GM19463 (cell line): Measurements from ENCODE around the gene ZCCHC24.

Source experiments
- ATAC-seq: cut with Tn5 transposase; IDR thresholded peaks from one replicate; pipeline ENCODE4 v1.9.1; 2021; ENCODE audit warnings: mild to moderate bottlenecking, moderate library complexity; ENCODE audit not compliant: unreplicated experiment

The ZCCHC24 gene

DNA sequence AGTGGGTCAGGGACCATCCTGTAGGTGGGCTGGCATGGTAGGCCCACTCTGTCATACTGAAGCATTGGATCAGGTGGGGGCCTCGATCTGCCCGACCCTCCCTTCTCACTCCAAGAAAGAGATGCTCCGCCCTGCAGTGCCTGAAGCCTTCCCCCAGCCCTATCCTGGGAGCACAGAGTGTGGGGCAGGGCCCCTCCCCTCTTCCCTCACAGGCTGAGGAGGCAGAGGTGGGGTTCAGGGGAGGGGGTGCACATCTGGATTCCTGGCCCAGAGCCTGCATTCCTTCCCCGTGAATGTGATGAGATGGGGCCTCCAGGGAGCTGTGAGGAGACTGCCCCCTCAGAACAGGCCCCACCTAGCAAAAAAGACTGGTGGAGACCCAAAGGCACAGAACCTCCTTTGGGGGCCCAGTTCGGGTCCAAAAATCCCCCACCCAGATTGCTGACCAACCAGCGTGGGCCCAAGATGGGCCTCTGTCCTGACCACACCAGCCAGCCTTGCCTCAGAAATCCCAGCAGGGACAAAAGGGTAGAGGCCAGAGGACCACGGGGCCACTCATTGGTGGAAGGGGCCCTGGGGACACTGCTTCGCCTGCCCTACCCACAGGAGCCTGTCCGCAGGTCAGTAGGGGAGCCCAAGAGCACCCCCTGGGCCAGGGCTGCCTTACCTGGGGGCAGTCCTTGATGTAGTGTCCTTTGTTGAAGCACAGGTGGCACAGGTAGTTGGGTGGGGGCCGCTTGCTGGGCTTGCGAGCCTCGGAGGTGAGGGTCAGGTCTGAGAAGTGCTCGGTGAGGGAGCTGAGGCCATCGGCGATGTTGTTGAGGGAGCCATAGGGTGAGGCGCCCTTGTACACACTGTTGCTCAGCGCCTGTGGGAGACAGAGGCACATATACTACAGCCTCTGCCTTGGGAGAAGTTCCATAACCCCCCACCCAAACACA, 13.3 kb downstream of the ZCCHC24 start:
- no peak for ATAC-seq

DNA sequence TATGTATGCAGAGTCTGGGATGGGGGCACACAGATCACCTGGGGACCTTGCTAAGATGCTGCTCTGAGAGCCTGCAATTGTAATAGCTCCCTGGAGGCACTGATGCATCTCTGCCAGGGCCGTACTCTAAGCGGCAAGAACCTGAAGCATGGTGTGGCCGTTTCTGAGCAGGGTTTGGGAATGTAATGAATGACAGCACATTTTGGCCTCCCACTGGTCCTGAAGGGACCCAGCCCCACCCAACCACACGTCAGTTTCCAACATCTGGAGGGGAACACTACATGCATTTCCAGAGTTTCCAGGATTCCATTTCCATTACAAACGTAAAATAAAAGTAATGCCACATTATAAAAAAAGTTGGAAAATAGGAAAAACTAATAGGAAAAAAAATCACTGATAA, 14.0 kb downstream of the ZCCHC24 start:
- ATAC-seq = no peak

DNA sequence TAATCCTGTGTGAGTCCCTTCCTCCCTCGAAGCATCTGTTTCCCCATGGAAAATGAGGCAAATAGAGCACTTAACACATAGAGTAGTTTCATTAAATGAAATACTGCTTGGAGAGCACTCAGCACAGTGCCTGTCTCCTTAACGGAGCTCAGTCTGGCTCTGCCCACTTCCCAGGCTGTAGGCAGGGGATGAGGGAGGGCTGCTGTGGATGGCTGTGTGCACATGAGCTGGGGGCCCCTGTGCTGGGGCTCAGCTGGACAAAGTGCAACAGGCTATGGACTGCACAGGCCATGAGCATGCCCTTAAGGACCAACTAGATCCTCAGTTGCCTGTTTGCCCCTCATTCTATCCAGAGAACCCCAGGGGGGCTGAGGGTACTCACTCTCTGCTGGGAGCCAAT, 14.5 kb downstream of the ZCCHC24 start:
- no peak for ATAC-seq

DNA sequence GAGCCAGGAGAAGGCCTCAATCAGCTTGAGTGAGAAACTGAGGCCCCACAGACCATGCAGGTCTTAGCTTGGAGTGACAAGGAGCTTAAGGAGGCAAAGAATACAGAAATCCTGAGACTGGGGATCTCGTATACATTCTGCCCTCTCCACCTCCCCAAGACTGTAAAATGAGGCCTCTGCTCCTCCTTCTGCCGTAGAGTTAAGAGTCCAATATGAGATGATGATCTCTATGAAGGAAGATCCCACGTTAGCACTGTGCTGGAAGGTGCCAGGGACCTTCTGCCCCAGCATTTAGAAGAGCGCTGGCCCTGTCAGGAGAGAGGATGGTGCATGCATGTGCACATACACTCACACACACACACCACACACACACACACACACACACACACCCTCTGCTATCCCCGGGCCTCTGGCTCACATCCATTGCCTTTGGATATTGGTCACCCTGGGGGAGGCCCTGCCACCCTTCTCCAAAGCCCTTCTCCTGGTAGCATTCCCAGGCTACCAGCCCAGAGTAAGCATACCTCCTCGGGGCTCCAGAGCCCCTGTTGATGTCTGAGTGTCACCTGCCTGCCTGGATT, 15.0 kb downstream of the ZCCHC24 start:
- ATAC-seq = no peak

DNA sequence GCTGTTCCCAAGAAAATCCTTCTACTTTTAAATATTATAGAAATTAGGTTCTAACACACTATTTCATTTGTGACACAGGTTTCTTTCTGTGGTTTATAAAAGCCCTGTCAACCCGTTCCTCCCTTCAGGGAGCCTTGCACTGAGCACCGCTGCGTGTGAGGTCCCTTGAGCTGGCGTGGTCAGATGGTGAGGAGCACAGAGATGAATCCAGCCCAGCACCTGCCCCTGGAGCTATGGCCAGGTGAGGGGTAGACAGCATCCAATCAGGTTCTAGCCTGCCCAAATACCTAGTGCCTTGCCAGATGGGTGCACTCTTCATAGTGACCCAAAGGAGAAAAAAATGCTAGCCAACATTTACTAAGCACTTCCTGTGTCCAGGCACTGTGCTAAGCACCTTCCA, 15.7 kb downstream of the ZCCHC24 start:
- ATAC-seq = no peak

DNA sequence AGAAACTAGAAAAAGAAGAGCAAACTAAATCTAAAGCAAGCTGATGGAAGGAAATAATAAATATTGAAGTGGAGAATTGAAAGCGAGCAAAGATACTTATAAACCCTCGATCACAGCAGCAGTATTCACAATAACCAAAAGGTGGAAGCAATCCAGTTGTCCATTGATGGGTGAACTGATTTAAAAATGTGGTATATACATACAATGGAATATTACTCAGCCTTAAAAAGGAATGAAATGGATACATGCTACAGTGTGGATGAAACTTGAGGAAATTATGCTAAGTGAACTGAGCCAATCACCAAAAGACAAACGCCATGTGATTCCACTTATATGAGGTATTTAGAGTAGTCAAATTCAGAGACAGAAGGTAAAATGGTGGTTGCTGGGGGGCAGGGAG, 17.5 kb downstream of the ZCCHC24 start:
- ATAC-seq = no peak

DNA sequence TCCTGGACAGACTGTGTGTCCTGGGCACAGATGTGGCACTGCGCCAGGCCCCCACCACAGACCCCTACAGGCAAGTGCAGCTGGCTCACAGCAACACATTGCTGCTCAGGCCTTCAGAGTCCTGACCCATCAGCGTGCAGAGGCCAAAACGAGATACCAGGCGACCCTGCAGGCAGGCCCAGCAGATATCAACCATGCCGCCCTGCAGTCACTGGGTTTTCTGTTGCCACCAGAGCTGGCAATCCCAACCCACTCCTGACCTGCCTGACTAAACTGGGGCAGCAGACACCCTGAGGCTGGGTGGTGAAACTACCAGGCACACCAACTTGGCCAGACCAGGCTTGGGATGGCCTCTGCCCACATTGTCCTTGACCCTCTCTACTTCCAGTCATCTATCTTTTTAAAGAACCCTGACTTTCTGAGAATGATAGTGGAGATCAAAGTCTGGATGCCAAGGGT, 20.3 kb downstream of the ZCCHC24 start:
- no peak for ATAC-seq

DNA sequence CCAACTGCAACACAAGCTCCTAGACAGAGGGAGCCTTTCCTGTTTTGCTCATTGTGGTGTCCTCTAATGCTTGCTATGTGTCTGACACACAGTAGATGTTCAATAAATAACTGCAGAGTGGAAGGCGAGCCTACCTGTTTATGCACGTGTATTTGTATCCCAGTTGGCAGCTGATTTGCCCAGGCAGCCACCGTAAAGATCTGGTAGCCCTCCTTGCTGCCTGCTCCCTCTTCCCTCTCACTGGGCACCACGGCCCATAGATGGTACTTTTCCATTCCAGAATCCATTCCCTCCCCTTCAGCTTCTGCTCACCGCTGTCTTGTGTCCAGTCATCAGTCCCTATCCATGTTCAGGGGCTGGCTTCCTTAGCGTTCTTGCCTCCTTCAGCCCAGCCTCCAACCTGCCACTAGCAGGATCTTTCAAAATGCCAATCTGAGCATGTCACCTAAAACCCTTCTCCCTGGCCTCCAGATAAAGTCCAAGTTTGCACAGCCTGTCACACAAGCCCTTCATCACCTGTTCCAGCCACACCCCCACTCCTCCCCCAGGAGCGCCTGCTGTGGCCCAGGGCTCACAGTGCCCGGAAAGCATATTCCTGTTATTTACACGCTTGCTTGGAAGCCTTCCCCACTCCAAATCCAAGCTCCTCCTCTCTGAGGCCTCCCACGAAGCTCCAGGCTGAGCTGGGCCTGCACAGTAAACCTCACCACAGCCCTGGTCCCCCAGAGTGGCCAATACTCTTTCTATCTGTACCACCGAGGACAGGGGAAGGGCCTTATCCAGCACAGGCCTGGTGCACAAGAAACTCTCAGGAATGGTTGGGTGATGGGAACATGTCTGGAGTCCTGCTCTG, 21.0 kb downstream of the ZCCHC24 start:
- ATAC-seq = no peak

DNA sequence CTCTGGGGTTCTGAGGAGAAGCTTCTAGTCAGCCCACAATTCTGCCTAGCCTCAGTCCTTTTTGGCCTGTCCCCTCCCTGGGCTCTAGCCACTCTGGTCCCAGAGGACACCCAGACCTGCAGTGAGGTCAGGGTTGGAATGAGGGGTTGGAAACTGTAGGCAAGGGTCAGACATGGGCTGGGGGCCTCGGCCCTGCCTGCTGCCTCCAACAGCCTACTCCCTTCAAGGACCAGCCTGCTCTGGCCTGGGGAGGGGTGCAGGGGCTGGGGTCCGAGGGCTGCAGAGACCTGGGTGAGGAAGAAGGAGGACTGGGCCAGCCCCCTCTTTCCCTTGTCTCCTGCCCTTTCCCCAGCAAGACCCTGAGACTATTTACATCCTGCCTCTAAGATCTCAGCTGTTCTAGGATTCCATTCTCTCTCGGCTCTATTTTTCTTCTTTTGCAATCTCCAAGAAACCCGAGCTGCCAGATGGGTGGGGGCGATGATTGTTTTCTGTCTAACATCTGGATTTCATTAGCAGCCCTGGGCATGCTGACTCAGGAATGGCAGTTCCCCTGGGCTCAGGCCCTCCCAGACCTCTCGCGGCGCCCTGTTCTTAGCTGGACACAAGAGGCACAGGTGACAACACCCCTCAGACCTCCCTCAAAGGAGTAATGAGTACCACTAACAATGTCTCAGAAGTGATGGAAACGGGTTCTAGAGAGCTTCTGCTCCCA, 23.1 kb downstream of the ZCCHC24 start:
- ATAC-seq = no peak

DNA sequence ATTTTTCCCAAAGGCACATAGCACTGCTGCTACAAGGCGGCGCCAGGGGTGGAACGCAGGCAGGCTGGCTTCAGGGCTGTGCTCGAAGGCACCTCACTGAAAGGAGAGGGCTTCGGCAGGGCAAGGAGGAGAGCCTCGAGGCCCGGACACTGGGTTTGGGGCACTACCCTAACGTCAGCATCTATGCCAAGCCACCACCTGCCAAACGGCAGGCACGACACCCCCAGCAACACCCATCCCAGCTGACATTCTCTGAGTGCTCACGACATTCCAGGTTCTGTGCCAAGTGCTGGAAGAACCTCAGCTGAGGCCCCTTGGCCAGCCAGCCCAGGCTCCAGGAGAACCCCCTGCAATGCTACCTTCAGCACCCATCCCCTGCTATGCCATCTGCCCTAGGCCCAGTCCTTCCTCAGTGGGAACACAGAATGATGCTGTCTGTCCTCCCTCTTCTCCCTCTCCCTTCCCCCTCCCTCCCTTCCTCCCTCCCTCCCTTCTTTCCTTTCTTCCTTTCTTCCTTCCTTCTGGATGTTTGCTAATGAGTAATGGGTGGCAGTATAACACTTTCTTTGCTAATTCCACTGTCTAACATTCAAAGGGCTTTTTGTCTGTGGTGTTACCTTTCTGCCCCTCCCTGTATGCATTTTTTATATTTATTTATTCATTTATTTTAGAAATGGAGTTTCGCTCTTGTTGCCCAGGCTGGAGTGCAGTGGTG, 24.3 kb downstream of the ZCCHC24 start:
- ATAC-seq = no peak

DNA sequence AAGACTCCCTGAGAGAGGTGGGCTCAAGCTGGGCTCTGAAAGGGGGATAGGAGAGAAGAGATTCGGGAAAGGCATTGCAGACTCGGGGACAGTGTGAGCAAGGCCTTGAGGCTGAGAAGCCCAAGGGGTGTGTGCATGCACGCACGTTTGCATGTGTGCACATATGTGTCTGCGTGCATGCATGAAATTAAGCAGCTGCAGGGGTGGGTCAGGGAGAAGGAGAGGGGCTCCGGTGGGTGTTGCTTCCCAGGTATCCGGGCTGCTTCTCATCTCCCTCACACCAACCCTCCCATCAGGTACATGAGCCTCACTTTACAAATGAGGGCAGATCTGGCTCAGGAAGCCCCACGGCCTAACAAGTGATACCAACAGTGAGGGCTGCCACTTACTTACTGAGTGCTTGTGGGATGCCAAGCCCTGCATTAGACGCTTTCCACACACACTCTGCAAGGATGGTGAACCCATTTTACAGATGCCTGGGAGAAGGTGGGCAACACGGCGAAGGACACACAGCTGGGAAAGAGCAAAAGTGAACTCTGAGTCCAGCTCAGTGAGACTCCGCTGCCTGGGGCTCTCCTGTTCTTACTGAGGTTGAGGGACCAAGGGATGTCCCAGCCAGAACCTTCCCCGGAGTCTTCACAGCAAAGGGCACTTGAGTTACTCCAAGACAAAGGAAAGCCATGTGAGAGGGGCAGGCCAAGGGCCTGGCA, 26.4 kb downstream of the ZCCHC24 start:
- no peak for ATAC-seq

DNA sequence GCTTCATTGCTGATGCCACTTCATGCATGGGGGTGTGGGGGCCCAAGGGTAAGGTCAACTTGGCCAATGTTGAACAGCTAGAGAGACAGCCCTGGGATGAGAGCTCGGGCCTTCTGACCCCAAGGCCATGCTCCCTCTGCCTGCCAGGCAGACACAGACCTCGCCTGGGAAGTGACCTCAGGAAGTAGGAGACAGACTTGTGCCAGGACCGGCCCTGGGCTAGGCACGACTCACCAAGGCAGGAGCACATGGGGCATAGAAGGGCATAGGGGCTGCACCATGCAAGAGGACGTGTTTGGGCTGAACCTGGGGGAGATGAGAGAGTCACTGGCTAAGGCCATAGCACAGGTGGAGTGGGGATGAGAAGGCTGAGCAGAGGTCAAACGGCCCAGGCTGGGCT, 27.1 kb downstream of the ZCCHC24 start:
- no peak for ATAC-seq

DNA sequence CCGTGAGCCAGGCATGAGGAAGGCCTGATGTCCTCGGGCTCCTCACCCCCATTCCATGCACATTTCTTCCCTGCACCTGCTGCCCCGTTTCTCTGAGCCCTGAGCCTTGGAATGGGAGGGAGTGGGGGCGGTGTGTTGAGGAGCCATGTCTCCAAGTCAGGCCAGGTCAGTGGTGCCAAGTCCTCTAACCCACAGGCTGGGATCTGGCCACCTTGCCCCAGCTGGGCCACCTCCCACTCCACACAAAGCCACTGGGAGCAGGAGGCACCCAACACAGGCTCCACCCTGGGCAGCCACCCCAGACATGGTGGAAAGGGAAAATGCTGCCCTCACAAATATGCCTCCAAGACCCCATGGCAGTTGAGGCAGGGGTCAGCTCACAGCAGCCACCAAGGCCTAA, 27.7 kb downstream of the ZCCHC24 start:
- no peak for ATAC-seq

DNA sequence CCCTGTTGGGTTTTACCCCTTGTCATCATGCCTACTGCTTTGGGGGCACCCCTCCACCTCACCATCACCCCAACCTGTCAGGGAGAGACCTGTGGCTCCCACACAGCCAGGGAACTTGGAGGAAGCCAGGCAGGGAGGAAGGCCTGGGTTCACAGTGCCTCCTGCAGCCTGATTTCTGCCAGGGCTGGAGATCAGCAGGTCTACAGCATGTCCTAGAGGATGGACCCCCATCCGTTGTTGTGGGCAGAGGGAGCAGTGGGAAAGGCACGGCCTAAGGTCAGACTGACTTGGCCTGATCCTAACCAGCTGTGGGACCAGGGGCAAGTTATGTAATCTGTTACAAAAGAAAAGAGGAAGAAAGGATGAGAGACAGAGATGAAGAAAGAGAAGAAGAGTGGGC, 28.2 kb downstream of the ZCCHC24 start:
- ATAC-seq = no peak

DNA sequence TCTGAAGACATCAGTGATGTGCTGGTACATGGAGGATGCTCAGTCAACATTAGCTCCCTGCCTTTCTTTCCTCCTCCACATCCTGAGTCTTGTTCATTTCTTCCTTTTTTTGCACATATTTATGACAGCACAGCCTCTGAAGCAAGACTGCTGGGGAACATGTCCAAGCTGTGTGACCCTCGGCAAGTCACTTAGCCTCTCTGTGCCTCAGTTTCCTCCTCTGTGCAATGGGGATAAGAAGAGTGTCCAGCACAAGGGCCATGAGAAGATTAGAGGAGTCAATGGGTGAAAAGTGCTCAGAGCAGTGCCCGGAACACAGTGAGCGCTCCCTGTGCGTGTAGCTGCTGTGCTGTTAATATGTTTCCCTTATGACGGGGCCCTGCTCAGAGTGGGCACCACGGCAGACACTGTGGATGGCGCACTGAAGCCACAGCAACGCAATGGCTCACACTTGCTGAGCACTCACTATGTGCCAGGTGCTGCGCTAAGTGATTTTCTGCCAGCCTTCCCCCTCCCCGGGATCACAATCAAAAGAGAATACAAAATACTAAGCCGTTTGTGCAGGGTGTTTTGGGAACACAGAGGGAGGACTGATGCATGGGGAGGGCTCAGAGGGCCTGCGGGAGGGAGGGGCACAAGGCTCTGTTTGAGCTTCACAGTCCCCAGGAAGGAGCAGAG, 28.7 kb downstream of the ZCCHC24 start:
- no peak for ATAC-seq

DNA sequence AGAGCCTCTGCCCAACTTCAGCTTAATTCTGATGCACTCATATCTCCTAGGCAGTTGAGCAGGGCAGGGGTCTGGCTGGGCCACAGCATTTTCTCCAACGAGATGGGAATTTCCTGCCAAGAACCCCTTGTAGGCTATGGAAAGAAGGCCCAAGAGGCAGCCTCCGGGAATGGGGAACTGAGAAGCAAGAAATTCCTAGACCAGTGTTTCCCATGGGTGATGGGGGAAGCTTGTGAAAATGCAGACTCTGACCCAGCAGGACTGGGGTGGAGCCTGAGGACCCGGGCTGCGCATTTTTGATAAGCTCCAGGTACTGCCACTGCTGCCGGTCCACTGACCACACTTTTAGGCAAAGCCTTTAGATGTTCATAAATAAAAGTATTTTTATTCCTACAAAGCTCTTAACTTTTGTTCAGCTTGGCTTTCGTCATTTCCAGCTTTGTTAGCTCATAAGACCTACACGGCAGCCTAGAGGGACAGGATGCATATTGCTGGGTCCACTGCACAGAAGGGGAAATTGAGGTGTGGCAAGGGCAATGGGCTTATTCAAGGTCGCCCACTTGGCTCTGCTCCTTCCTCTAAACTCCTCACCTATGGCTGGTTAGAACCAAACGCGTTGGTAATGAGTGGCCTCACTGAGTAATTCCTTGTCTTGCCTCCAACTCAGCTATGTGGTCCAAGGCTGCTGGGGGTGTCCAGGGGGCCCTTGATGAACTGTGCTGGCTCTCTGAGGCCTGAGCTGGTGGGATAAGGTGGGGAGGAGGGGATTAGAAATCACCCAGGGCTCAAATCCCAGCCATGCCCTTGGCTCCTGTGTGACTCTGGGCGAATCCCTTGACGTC, 29.5 kb downstream of the ZCCHC24 start:
- no peak for ATAC-seq

DNA sequence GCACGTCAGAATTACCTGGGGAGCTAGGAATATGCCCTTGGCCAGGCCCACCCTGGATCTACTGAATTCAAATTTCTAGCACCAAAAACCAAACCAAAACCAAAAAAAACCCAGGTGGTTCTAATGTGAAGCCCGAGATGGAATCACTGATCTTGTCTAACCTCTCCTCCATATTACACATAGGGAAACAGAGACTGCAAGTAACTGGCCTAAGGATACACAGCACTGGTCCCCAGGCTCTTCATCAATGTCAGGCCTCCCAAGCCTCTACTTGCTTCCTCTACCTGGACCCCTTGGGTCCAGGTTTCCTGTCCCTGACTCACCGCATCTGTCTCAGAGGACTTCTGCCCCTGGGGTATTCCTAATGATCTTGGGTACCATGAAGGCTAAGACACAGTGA, 30.7 kb downstream of the ZCCHC24 start:
- no peak for ATAC-seq

DNA sequence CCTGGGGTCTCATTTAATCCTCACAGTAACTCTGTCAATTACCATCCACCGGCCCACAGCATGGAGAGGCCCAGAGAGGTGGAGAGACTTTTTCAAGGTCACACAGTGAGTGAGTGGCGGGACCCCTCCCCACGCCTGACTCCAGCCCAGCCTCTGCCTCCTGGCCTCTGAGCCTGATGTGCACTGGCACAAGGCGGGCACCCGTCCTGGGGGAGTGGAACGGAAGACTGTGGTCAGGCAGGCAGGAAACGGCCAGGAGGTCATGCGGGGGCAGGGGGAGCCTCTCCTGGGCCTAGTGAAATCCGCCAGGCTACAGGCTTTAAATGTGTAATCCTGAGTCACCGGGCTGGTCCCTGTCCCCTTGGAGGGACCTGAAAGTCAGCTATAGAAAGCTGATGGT, 32.2 kb downstream of the ZCCHC24 start:
- peak; percentile 75 for ATAC-seq
